HG02840 (cell line): ENCODE measurements around the gene MAP2K5.

Experiments used
- ATAC-seq: cut with Tn5 transposase; IDR thresholded peaks from one replicate; pipeline ENCODE4 v1.9.1; 2021; ENCODE audit warnings: mild to moderate bottlenecking, moderate library complexity, moderate number of reproducible peaks; ENCODE audit not compliant: unreplicated experiment, low FRiP score

The MAP2K5 gene

DNA sequence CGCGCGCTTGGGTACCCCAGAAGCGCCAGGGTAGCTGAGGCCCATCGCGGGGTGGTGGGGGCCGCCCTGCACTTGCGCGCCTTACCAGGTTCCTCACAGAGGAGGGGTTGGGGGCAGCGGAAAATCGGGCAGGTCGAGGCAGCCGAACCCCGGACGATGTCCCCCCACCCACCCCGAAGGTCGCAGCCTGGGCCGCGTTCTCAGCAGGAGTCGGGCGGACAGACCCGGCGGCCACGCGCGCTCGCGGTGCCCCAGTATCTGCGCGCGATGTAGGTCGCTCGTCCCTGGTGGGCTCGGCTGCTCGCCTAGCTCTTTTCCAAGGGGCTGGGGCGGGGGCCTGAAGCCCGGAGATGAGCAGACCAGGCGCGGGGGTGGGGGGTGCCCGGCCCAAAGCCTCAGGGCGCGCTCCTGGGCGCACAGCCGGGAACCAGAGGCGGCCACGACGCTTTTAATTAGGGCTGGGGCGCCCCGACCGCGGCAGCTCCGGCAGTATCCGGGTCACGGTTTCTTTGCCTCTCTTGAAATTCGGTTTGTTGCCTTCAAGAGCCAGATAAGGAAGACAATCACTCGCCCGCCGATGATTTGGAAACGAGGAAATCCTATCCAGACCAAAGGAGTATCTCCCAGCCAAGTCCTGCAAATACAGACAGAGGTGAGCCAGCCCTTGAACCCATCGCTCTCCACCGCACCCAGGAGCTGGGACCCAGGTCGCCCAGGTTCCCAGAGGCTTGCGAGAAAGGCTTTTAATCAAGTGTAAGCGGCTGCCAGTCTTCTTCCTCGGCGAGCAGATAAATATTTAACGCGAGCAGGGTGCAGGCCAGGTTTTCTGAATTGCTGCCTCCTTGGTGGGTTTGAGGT, 287.4 kb downstream of the MAP2K5 start:
- ATAC-seq: no peak

DNA sequence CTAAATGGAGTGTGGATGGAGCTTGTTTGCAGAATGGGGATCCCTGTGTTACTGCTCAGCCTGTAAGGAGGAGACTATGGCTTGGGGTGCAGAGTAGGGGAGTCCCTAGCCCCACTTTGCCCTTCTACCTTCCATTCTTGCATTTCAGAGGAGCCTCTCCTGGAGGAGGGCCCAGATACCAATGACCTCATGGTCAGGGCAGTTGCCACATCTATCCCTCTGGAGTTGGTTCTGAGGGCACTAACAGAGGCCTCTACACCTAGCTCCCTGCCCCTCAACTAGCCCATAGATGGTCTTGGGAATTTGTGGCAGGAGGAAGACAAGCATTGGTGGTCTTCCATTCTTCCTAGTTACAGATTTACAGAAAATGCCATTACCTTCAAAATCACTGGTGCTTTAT, 288.9 kb downstream of the MAP2K5 start:
- ATAC-seq: no peak

DNA sequence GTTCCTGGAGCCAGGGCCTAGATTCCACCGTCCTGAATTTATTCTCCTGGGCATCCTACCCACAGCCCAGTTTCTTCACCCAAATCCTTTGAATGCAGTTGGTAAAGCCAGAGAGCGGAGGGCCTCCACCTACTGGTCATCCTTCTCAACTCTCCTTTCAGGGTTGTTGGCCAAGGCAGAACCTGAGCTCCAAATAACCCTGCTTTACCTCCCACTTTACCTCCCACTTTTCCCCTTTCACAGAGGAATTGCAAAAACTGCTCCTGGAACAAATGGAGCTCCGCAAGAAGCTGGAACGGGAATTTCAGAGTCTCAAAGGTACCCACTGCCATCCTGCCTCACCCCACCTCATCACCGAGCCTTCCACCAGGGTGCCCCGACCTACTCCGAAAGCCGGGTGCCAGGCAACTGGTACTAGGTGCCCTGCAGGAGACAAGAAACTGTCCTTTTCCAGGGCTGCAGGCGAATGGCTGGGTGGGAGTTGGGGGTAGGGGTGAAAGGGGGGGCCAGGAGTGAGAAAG, 289.6 kb downstream of the MAP2K5 start:
- no peak for ATAC-seq

DNA sequence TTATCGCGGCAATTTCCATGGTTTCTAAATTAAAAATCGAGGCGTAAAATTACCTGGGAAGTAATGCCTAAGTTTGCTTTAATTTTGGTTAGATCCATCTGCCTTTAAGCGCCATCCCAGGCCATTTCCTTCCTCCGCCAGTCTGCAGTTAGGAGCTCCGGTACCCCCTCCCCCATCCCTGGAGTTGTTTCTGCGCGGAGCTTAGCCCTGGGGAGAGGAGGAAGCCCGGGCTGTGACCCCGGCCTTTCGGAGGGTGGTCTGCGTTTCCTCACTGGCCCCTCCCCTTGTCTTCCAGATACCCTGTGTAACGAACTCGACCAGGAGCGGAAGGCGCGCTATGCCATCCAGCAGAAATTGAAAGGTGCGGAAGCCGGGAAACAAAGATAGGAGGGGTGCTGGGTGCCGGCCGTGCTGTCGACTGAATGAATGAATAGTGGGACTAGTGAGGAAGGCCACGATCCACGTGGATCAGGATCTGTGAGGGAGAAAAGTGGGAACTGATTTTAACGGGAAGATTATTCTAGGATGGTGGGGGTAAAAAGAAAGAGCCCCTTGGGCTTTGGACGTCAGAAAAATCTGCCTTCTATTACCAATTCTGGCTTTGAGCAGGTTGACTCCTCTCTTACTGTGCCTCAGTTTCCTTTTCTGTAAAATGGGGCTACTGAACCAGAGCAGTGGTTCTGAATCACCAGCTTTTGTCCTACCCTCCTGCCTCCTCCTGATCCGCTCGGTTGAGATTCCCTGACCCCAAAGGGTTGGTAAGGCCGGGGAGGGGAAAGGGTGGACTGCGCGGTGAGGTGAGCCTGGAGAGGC, 290.6 kb downstream of the MAP2K5 start:
- no peak for ATAC-seq

DNA sequence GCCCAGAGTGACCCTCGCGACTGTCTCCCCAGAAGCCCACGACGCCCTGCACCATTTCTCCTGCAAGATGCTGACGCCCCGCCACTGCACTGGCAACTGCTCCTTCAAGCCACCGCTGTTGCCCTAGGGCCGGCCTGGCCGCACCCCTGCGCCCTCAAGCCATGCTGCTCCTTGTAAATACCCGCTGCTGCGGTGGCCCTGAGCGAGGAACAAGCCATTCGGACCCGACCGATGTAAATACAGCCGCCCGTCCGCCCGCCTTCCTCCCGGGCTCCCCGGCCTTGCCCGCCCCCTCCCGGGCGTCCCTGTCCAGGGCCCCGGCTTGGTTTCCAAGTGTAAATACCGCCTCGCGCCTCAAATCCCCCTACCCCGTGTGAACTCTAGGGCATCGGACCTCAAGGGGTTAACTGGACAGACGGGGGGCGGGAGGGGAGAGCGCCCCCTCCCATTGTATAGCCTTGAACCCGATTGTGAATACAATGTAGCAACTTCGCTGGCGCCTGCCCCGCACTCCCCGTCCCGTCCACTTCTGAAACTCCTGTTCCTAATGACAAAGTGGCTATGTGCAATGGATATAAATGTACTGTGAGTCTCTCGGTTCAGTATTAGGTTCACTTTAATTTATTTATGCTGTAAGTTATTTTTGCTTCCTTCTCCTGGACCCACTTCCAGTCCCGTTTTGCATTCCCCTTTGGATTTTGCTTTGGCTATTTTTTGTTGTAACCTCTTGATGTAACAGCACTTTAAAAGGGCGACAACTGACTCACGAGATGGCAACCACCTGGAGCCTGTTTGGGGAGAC, 291.4 kb downstream of the MAP2K5 start:
- no peak for ATAC-seq

DNA sequence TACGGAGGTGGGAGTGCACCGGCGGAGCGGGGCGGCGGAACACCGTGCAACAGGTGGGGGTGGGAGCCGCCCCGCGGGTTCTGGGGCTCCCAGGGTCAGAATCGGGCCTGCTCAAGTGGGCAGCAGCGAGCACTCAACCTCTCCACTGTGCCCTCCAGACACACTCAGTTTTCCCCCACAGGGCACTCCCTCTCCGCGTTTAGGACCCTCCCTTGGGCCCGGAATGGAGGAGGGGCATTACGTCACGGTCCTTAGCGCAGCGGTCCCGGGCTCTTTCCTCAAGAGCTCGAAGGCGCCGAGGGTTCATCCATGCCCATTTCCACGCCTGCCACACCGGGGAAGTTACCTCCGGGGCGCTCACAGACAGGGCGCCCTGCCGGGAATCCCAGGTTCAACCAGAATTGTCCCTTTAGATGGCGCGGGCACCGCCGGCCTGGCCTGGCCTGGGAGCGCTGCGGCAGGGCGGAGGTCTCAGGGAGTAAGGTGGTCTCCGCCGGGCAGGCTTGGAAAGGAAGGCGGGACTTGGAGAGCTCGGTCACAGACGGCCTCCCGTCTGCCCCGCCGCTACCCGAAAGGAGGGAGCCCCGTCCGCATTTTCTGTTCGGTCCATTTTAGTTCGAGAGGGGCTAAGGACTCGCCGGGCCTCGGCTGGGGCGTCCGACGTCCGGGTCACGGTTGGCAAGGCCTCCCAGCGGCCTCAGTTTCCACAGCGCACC, 292.2 kb downstream of the MAP2K5 start:
- ATAC-seq: no peak

DNA sequence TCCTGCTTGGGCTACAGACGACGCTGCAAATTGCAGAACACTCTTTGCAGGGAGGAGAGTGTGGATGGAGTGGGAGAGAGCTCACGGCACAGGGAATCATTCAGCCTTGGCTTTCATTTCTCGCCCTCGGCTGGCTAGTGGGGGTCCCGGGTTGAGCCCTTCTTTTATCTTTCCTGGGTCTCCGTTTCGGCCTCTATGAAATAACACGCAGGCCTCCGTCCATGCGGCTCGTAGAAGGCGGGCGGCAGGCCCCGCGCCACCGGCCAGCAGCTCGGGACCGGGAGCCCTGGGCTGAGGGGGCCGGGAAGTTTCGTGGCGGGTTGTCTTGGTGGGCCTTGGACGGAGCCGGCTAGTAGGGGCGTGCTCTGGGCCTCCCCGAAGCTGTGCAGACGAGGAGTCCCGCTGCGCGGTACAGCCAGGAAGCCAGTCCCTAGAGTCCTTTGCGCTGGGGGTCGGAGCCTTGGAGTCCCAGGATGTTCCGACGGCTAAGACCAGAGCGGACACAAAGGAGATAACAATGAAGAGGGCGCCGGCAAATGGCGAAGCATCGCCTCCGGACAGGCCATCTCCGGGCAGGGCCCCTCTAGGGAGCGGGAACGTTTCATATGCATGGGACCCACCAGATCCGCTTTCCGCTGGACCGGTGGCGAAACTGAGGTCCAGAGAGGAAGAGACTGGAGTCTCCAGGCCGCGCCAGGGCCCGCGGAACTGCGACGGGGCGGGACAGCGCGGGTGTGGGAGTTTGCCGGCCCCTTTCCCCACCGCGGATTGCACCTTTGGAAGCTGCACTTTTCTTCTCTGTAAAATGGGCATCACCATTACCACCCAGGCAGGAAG, 293.0 kb downstream of the MAP2K5 start:
- ATAC-seq: no peak

DNA sequence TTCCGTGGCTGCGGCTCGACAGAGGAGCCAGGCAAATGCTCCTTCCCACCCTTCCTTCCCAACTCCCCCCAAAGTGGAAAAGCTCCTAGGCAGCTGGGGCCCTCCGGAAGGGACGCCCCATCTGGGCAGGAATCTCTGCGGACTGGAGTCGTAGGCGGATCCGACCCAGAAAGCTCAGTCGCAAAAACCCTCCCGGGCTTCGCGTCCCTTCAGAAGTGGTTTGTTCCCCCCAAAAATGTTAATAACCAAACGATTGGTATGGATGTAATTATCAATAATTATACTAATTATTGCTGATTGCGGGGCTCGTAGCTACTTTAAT, 293.6 kb downstream of the MAP2K5 start:
- no peak for ATAC-seq

DNA sequence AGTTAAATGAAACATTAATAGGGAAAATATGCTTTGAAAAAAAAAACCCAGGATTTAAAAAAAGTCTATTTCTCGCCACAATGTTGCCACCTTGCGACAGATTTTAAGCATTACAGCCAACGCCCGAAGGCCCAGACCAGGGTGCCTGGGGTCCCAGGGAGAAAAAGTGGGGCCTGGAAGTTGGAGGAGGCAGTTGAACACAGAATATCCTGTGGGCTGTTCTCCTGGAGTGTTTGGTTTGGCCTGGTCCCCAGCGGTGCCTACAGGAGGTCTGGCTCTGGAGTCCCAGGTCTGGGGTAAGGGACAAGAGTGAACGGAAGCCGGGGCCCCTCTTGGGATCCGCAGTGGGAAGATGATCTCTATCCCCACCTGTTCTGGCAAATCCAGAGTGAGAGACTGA, 294.0 kb downstream of the MAP2K5 start:
- ATAC-seq: no peak

DNA sequence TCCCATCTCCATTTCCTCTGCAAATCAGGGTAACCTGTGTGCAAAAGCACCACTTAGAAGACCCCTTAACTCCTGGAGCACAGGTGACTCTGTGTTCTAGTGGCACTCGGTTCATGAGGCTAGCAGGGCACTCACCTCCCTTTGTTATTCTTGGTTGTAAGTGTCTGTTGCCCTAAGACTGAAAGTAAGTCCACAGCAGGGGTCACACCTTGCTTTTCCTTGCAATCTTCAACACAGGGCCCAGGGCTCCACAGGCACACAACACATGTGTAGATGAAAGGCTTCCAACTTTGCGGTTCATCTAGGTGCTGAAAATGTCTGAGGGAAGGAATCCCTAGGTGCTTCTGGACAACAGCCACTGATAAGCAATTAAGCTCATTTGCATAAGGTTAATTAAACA, 294.5 kb downstream of the MAP2K5 start:
- no peak for ATAC-seq

DNA sequence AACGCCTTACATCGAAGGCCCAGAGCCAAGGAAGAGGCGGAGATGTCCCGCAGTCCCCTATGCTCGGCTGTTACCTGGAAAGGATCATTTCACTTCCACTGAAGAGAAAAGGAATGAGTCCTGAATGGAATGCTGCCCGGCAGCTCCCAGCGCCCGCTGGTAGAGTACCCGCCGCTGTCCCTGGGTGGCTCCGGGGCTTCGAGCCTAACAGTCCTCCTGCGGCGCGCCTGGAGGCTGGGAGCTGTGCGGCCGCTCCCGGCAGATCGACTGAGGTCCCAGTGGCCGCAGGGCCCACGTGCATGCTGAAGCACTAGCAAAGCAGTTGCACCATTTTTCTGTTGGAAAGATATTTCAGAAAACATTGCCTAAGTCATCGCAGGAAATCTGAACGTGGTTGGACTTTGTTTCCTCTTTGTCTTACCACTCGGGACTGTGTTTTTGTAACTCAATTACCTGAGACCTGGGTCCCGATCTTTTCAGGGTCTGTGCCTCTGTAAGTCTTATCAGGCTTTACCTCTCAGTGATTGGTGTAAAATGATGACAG, 296.4 kb downstream of the MAP2K5 start:
- ATAC-seq: no peak

DNA sequence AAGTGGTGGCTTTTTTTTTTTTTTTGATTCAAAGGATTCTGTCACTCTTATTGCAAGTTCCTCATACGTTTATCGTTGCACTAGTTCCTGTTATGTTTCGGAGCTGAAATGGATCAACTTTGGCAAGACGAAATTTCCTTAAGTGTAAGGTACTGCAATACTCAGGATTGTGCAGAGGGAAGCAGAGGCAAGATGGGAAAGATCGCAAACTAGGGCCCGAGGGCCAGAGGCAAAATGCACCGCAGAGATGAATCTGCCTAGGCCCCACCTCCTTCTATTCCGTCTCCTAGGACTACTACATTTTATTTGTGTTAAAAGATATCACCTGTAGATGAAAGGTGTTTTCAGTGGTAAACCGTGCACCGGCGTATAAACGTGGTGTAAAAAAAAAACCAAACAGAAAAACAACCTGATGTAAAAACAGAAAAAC, 297.0 kb downstream of the MAP2K5 start:
- ATAC-seq: peak; percentile 2

DNA sequence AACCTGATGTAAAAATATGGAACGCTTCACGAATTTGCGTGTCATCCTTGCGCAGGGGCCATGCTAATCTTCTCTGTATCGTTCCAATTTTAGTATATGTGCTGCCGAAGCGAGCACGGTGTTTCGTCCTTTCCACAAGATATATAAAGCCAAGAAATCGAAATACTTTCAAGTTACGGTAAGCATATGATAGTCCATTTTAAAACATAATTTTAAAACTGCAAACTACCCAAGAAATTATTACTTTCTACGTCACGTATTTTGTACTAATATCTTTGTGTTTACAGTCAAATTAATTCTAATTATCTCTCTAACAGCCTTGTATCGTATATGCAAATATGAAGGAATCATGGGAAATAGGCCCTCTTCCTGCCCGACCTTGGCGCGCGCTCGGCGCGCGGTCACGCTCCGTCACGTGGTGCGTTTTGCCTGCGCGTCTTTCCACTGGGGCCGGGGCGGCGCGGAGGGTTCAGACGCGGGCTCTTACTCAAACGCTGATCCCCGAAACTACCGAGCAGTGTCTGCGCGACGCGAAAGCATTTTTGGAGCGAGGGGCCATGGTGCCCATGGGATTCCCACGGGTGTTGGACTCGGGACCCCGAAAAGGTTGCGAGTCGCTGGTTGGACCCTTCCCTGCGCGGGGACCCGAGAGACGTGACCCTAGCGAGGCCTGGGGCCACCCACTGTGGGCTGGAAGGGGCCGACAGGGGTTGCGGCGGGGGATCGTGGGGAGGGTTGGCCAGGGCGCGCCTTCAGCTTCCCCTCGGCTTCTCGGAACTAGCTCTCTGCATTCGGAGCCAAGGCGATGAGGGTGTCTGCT, 297.6 kb downstream of the MAP2K5 start, which contains the start of gene RNU6-1:
RNU6-1 (minus strand) TSS at position 117 of the 820 bp plus-strand sequence.
- peak; percentile 89 for ATAC-seq

DNA sequence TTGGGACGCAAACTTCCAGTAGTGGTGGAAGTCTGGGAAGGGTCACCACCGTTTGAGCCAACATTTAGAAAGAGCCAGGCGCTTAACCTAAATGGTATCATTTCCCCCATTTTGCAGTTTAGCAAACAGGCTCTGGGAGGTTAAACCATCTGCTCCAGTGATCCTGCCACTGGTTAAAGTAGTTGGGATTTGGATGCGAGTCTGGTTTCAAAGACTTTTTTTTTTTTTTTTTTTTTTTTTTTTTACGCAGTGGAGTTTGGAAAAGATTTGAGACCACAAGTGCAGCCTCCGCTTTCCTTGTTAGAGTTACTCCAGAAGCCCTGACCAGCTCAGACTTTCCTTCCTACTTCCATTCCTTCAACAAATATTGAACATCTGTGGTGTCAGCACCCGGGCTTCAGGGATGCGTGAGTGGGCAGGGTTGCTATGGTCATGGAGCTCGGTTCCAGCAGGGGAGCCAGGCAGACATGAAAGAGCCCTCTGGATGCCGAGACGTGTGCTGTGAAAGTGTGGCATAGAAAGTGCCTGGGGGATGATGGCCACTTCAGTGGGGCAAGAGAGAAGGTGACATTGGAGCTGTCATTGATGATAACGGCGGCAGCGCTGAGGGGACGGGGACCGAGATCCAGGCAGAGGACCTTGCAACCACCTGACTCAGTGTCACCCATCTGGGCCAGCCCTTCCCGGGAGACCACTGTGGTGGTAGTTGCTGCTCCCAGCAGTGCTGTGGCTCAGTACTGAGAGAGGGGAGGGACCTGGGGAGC, 298.4 kb downstream of the MAP2K5 start:
- no peak for ATAC-seq

DNA sequence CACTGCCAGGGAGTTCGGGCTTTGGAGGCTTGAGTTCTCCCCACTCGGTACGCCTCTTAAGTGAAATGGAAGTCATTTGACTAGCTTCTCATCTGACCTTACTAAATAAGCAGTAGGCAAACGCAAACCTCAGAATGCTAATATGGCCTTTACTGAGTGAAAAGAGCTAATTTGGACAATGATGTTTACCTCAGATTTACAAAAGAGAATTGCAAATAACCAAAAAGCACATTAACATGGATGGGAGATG, 298.9 kb downstream of the MAP2K5 start:
- no peak for ATAC-seq

DNA sequence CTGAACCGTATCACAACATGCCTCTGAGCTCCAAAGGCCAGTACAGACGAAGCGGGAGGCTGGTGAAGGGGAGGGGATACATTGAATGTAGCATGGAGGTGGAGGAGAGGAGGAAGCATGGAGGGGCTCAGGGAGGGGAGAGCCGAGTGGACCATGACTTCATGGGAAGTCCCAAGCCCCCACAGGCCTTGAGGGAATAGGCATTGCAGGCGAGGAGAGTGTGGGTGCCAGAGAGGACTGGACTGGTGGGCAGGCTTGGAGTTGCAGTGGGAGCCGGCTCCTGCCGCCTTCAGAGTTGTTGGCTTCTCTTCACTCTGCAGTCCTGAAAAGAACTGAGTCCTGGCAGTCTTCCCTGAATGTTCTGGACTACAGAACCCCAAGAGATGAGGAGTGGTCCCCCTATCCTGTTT, 300.6 kb downstream of the MAP2K5 start:
- no peak for ATAC-seq

DNA sequence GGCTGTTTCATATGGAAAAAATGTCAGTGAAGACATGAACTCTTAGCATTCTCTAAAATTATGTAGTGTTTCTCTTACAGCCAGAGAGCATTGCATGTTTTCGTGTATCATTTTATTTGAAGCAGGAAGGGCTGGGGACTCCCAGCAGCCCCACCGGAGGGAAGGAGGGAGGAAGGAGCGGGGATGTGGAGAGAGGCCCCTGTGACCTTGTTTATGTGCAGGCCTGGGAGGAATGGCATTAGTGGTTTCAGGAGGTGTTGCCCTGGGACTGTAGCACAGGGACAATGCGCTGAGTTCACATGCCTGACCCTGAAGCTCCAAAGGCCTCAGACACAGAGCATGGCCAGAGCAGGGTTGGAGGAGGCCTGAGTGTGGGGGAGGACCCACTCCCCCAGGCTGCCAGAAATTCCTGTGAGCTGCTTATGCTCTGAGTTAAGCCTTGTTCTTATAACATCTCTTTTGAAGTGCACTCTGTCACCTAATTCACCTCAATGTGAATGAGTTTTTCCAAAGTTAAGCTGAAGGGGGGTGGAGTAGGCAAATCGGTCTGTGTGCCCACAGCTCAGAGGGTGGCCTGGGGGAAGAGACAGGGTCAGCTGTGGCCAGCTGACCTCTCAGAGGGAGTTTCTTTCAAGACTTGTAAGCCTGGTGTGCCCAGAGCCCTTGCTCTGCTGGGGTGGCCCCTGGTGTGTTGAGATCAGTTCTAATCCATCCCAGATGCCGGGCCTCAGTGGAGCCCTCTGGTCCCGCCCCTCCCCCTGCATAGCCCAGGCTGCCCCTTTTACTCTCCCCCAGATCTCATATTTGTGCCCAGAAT, 301.3 kb downstream of the MAP2K5 start:
- no peak for ATAC-seq
